ENCODE data around the gene TRIM14.
"Not testable (repeated sequence)": the region's sequence is repeated elsewhere in the genome, so short reads cannot be mapped to it uniquely, and the experiment has no call there.

Gene TRIM14

GRCh38 chr9:98135558-98135934 lies 16.5 kb upstream of the TRIM14 start:
- no peak overlapping the region for H3K4me3 ChIP-seq
- H3K36me3 ChIP-seq (ENCODE audit: insufficient read depth, low read length): no peaks in the 10 kb centered on the region
- DNase-seq (ENCODE audit: low read depth, low spot score): no peak
- no peaks in the 10 kb centered on the region for H3K9me3 ChIP-seq (ENCODE audit: low read depth, low read length)
- no peak overlapping the region for H3K9ac ChIP-seq (ENCODE audit: insufficient read length)
- TF ChIP-seq FOXP2 (optimal IDR thresholded peaks at IDR 0.05; ENCODE audit: control extremely low read depth, extremely low read length, insufficient read depth): no peak
- TF ChIP-seq POLR2AphosphoS5 (IDR thresholded peaks at IDR 0.05; ENCODE audit: borderline replicate concordance, low read depth, low read length): no peak
- H3K27ac ChIP-seq: no peak overlapping the region

DNA sequence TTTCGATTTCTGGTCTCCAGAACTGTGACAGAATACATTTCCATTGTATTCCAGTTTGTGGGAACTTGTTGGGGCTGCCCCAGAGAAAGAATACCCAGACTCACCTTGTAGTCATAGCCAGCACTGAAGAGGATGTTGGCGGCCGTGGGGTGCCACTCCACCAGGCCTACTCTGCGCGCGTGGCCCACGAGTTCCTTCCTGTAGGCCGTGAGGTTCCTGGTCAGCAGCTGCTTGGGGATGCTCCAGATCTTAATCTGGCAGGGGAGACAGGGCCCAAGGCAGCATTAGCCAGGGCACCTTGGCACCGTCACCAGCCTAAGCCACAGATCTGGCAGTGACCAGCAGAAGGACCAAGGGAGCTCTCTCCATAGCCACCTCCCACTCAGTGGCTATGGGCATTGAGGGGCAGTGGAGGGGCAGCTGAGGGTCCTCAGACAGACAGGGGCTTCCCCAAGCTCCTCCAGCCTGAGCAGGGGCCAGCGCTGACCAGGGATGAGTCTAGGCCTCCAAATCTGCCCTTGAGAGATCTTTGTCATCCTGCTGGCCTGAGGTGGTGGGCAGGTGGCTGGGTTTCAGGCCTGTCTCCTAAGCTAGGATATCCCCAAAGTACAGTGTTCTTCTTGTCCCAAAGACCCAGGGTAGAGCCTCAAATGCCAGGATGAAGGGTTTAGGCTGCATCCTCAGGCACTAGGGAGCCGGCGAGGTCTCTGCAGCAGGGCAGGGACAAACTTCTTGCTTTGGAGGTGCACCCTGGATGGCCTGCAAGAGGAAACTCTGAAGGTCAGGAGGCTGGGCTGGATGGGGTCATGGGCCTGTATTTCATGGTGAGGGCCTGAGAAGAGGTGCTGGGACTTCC lies 15.9 kb upstream of the TRIM14 start:
- Histone ChIP-seq H3K9me3 (ENCODE audit: low read depth, low read length) (no peaks in the 10 kb centered on the region), H3K4me3 (no peak overlapping the region), H3K9ac (ENCODE audit: insufficient read length) (no peak overlapping the region), H3K27ac (no peak overlapping the region), H3K36me3 (ENCODE audit: insufficient read depth, low read length) (no peaks in the 10 kb centered on the region)
- TF ChIP-seq FOXP2 (optimal IDR thresholded peaks at IDR 0.05; ENCODE audit: control extremely low read depth, extremely low read length, insufficient read depth): no peak
- no peak for TF ChIP-seq POLR2AphosphoS5 (IDR thresholded peaks at IDR 0.05; ENCODE audit: borderline replicate concordance, low read depth, low read length)
- TF ChIP-seq EZH2 (IDR thresholded peaks at IDR 0.05): no peak
- no peak for DNase-seq (ENCODE audit: low read depth, low spot score)

GRCh38 chr9:98132806-98133631 lies 14.0 kb upstream of the TRIM14 start:
- H3K36me3 ChIP-seq (ENCODE audit: insufficient read depth, low read length): no peaks in the 10 kb centered on the region
- H3K9ac ChIP-seq (ENCODE audit: insufficient read length): no peak overlapping the region
- no peak overlapping the region for H3K4me3 ChIP-seq
- no peak for DNase-seq (ENCODE audit: low read depth, low spot score)
- no peaks in the 10 kb centered on the region for H3K9me3 ChIP-seq (ENCODE audit: low read depth, low read length)
- TF ChIP-seq POLR2AphosphoS5 (IDR thresholded peaks at IDR 0.05; ENCODE audit: borderline replicate concordance, low read depth, low read length) (no peak), EZH2 (IDR thresholded peaks at IDR 0.05) (no peak)
- H3K27ac ChIP-seq: no peak overlapping the region

DNA sequence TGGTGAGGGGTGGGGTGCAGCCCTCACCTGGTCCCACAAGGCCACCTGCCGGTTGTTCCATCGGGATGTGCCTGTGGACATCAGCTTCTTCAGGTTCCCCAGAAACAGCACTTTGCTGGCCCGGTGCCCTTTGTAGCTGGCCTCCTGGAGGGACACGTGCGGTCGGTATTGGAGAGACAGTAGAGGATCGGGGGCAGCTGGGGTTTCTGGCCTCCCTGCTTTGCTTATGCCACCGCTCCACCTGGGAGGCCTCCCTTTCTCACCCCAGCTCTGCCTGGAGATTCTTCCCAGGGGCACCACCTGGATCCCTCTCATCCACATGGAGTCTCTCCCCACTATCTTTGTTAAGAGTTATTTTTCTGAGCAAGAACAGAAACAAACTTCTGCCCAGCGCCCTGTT lies 13.1 kb upstream of the TRIM14 start:
- no peak for TF ChIP-seq POLR2AphosphoS5 (IDR thresholded peaks at IDR 0.05; ENCODE audit: borderline replicate concordance, low read depth, low read length)
- TF ChIP-seq EZH2 (IDR thresholded peaks at IDR 0.05): no peak
- TF ChIP-seq FOXP2 (optimal IDR thresholded peaks at IDR 0.05; ENCODE audit: control extremely low read depth, extremely low read length, insufficient read depth): no peak
- no peak for DNase-seq (ENCODE audit: low read depth, low spot score)
- Histone ChIP-seq H3K36me3 (ENCODE audit: insufficient read depth, low read length) (no peaks in the 10 kb centered on the region), H3K4me3 (no peak overlapping the region), H3K27ac (no peak overlapping the region), H3K9ac (ENCODE audit: insufficient read length) (no peak overlapping the region), H3K9me3 (ENCODE audit: low read depth, low read length) (no peaks in the 10 kb centered on the region)

DNA sequence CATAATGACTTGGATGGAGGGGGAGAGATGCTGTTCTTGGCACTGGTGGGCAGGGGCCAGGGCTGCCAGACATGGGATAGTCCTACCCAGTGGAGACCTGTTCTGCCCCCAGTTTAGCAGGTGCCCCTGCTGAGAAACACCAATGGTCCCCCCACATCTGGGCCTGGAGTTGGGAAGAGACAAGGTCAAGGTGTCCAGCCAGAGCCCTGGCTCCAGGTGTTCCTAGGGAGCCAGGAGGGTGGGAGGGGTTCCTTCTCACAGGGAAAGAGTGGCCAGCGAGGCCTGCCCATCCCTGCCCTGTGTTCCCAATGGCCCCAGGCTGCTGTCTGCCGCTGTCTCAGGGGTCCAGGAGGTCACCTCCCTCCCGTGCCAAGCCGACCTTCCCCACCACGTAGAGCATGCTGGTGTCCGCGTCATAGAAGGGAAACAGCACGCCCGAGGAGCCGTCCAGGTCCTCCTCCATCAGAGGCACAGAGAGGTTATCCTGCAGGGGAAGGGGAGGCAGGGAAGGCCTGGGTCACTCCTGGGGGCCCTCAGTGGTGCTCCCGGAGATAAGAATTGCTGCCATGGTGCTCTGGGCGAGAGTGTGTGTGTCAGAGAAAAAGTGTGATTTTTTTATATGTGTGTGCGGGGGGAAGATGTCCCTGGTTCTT lies 11.7 kb upstream of the TRIM14 start:
- no peak overlapping the region for H3K4me3 ChIP-seq
- no peak overlapping the region for H3K9ac ChIP-seq (ENCODE audit: insufficient read length)
- no peak for DNase-seq (ENCODE audit: low read depth, low spot score)
- no peaks in the 10 kb centered on the region for H3K9me3 ChIP-seq (ENCODE audit: low read depth, low read length)
- TF ChIP-seq EZH2 (IDR thresholded peaks at IDR 0.05) (no peak), FOXP2 (optimal IDR thresholded peaks at IDR 0.05; ENCODE audit: control extremely low read depth, extremely low read length, insufficient read depth) (no peak)
- no peak overlapping the region for H3K27ac ChIP-seq
- H3K36me3 ChIP-seq (ENCODE audit: insufficient read depth, low read length): no peaks in the 10 kb centered on the region

DNA sequence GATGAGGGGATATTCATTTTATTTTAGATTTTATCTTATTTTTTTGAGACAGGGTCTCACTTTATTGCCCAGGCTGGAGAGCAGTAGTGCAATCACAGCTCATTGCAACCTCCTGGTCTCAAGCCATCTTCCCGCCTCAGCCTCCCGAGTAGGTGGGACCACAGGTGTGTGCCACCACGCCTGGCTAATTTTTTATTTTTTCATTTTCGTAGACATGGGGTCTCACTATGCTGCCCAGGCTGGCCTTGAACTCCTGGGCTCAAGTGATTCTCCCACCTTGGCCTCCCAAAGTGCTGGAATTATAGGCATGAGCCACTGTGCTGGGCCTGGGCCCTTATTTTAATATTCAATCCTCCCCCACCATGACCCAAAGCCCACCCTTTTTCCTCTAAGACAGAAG lies 11.0 kb upstream of the TRIM14 start:
- H3K36me3 ChIP-seq (ENCODE audit: insufficient read depth, low read length); H3K9me3 ChIP-seq (ENCODE audit: low read depth, low read length); H3K4me3 ChIP-seq; H3K27ac ChIP-seq; DNase-seq (ENCODE audit: low read depth, low spot score); H3K9ac ChIP-seq (ENCODE audit: insufficient read length): not testable (repeated sequence)

DNA sequence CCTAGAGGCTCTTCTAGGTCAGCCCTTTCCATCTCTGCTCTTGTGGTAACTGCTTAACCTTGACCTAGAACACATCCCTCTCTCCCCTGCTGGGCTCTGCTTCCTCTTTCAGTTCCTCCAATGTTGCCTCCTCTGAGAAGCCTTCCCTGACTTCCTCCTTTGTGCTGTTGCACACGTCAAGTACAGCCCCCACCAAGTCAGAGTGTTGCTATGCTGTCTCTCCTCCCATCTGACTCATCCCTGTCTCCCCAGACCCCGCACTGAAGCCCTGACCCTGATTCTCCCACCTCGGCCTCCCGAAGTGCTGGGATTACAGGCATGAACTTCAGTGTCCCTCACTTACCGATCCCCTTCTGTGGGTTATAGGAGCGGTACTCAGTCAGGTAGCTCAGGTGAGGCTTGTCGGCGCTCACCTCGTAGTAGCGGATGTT lies 10.4 kb upstream of the TRIM14 start:
- Histone ChIP-seq H3K4me3 (no peak overlapping the region), H3K9me3 (ENCODE audit: low read depth, low read length) (no peaks in the 10 kb centered on the region), H3K9ac (ENCODE audit: insufficient read length) (no peak overlapping the region), H3K27ac (no peak overlapping the region), H3K36me3 (ENCODE audit: insufficient read depth, low read length) (no peaks in the 10 kb centered on the region)
- DNase-seq (ENCODE audit: low read depth, low spot score): no peak
- TF ChIP-seq POLR2AphosphoS5 (IDR thresholded peaks at IDR 0.05; ENCODE audit: borderline replicate concordance, low read depth, low read length) (no peak), FOXP2 (optimal IDR thresholded peaks at IDR 0.05; ENCODE audit: control extremely low read depth, extremely low read length, insufficient read depth) (no peak), EZH2 (IDR thresholded peaks at IDR 0.05) (no peak)

DNA sequence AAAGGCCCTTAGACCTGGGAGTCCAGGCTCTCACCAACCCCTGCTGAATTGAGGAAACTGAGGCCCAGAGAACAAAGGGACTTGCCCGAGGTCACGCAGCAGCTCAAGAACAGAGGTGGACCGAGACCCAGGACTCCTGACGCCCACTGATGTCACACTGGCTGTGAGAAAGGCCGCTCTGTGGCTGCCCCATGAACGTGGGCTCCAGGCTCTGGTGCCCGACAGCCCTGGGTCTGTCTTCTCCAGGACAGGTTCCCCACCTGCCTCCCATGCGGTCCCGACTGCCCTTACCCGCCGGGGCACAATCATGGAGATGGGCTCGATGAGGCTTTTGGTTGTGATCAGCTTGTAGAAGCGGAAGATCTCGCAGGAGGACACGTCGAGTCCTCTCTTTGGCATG lies 9.3 kb upstream of the TRIM14 start:
- TF ChIP-seq FOXP2 (optimal IDR thresholded peaks at IDR 0.05; ENCODE audit: control extremely low read depth, extremely low read length, insufficient read depth) (no peak), POLR2AphosphoS5 (IDR thresholded peaks at IDR 0.05; ENCODE audit: borderline replicate concordance, low read depth, low read length) (no peak), EZH2 (IDR thresholded peaks at IDR 0.05) (no peak)
- Histone ChIP-seq H3K9ac (ENCODE audit: insufficient read length) (no peak overlapping the region), H3K4me3 (no peak overlapping the region), H3K27ac (no peak overlapping the region), H3K36me3 (ENCODE audit: insufficient read depth, low read length) (no peaks in the 10 kb centered on the region), H3K9me3 (ENCODE audit: low read depth, low read length) (no peaks in the 10 kb centered on the region)
- DNase-seq (ENCODE audit: low read depth, low spot score): no peak
